ENCODE data around the gene SUPT6H. TPM values are rescaled to one million over a fixed set of nuclear protein-coding genes. Genes with fewer than 3 reads are reported as not detected.
"Not testable (repeated sequence)": the region's sequence is repeated elsewhere in the genome, so short reads cannot be mapped to it uniquely, and the experiment has no call there.

Gene SUPT6H
- total RNA-seq, 1 experiment from 2014 or later = 16.8 TPM

DNA sequence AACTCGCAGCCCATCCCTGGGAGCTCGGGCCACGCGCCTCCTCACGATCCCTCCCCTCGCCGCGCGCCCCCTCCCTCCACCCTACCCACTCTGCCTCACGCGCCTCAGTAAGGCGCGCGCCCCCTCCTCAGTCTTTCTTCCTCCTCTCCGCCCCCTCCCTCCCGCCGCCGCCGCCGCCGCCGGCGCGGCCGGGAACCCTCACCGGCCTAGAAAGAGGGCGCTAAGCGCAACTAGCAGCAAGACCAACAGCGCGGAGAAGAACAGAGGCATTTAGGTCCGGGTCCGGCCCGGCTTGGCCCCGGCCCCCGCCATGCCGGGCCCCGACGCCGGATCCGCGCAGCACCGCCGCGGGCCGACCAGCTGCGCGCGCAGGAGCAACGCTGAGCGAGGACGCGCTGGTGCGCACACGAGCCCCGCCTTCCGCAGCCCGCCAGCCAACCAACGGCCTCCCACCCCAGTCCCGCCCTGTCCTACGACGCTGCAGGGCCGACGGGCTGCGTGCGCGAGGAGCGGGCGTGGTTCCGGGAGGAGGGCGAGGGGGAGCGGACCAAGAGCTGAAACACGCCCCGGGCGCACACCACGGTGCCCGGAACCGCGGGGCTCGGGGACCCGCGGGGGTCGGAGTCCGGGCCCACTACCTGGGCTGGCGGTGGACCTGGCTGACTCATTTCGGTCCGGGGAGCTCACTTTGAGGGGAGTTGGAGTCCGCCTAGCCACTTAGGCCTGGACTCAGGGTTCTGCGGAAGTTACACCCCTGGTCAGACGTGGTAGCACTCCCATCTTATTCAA, 17.0 kb upstream of the SUPT6H start, which contains the start of gene BLTP2:
BLTP2 (minus strand) TSS at position 372 of the 789 bp plus-strand sequence; CDS start at position 270, 102 bp downstream.
- in situ Hi-C loops (cut with HindIII; ENCODE audit: low pct_unique_long_range_greater_than_20kb, low sequenced_read_pairs) = no loop called here
- peak; percentile 92 for DNase-seq (ENCODE audit: low read depth)

DNA sequence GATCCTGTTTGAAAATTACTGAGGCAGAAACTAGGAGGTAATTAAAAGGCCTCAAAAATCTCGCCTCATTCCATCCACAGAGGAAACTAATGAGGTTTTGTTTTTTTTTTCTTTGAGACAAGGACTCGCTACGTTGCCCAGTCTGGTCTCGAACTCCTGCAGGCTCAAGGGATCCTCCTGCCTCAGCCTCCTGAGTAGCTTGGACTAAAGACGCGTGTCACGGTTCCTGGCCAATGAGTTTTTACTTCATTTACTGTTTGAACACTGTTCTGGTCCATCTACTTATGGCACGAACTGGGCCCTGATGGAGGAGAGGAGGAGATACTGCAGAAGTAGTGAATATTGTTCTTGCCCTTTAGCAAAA, 16.4 kb upstream of the SUPT6H start:
- no peak for DNase-seq (ENCODE audit: low read depth)
- in situ Hi-C loops (cut with HindIII; ENCODE audit: low pct_unique_long_range_greater_than_20kb, low sequenced_read_pairs) = no loop called here

DNA sequence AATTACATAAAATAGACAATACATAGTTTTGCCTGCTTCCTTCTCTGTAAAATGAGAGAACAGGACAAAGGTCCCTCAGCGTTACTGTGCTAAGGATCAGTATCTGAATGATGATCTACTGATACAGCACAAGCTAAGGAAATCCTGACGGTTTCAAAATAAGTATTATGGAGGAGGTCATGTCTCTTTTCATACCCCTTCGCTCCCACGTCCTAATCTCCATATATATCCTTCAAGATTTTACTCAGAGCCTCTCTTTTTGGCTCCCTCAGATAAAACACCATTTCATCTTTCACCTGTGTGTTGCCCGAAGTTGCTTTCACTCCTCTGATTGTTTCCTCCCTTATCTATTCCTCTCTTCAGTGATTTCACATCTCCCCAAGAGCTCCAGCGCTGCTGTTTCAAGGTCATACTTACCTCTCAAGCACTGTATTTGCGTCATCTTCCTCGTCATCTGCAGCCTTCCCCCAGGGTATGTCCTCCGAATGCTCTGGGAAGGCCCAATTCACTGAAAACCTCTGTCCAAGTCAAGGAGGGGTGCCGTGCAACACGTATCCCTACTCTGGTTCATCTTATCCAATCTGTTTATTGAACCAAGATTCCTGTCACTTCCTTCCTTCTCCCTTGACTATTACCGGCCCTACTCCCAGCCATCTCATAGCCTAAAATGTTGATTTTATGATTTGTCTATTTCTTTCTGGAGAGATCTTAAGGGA, 15.8 kb upstream of the SUPT6H start:
- DNase-seq (ENCODE audit: low read depth) = no peak
- in situ Hi-C loops (cut with HindIII; ENCODE audit: low pct_unique_long_range_greater_than_20kb, low sequenced_read_pairs) = no loop called here

DNA sequence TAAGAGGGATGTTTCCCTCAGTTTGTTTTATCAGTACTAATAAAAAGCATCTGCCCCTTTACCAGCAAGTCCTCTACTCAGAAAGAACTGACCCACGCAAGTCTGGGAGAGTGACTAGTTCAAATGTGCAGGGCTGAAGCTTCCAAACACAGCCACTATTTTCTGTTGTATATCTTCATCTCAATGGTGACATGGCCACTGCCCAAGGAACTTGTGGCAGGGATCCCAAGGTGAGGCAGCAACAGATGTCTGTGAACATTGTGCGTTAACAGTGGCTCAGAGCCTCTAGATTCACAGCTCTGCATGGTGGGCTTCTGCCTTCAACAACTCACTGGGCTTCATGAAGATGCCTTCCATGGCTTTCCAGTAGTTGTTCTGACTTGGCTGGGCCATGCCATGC, 13.3 kb upstream of the SUPT6H start:
- in situ Hi-C loops (cut with HindIII; ENCODE audit: low pct_unique_long_range_greater_than_20kb, low sequenced_read_pairs) = no loop called here
- no peak for DNase-seq (ENCODE audit: low read depth)

DNA sequence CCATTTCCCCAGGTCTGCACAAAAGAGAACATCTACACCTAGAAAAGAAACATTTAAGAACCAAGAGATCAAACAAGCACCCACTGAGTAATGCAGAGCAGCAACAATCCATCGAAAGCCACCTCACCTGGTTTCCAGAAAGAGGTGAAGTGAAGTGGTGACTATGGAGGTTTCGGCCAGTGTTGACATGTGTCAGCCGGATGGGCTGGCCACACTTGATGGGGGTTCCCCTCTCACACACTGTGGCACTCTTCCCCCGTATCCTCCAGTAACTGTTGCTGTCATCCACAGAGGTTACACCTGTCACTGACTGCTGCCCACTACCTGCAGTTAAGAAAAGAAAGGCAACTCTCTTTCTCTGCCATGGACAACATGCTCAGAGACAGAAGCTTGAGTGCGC, 6.8 kb upstream of the SUPT6H start:
- DNase-seq (ENCODE audit: low read depth) = no peak
- in situ Hi-C loops (cut with HindIII; ENCODE audit: low pct_unique_long_range_greater_than_20kb, low sequenced_read_pairs) = no loop called here

DNA sequence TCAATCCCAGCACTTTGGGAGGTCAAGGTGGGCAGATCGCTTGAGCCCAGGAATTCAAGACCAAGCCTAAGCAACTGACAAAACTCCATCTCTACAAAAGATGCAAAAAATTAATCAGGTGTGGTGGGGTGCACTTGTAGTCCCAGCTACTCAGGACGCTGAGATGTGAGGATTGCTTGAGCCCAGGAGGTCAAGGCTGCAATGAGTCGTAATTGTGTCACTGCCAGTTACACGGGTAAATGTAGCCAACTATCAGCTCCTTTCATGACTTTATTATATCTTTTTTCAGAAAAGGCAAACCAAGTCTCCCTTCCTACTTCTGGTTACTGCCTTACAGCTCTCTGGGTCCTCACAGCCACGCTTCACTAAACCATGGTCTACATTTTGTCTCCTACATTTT, 4.2 kb upstream of the SUPT6H start:
- DNase-seq (ENCODE audit: low read depth) = no peak
- in situ Hi-C loops (cut with HindIII; ENCODE audit: low pct_unique_long_range_greater_than_20kb, low sequenced_read_pairs) = no loop called here

DNA sequence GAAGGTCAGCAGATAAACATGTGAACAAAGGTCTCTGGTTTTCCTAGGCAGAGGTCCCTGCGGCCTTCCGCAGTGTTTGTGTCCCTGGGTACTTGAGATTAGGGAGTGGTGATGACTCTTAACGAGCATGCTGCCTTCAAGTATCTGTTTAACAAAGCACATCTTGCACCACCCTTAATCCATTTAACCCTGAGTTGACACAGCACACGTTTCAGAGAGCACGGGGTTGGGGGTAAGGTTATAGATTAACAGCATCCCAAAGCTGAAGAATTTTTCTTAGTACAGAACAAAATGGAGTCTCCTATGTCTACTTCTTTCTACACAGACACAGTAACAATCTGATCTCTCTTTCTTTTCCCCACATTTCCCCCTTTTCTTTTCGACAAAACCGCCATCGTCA, 3.7 kb upstream of the SUPT6H start:
- DNase-seq (ENCODE audit: low read depth); in situ Hi-C loops (cut with HindIII; ENCODE audit: low pct_unique_long_range_greater_than_20kb, low sequenced_read_pairs): not testable (repeated sequence)

DNA sequence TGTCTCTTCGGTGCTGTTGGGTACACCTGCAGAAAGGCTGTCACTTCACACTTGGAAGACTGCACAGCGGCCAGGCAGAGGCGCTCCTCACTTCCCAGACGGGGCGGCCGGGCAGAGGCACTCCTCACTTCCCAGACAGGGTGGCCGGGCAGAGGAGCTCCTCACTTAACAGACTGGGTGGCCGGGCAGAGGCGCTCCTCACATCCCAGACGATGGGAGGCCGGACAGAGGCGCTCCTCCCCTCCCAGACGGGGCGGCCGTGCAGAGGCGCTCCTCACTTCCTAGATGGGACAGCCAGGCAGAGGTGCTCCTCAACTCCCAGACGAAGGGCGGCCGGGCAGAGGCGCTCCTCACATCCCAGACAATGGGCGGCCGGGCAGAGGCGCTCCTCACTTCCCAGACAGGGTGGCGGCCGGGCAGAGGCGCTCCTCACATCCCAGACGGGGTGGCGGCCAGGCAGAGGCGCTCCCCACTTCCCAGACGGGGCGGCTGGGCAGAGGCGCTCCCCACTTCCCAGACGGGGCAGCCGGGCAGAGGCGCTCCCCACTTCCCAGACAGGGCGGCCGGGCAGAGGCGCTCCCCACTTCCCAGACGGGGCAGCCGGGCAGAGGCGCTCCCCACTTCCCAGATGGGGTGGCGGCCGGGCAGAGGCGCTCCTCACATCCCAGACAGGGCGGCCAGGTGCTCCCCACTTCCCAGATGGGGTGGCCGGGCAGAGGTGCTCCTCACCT, 3.1 kb upstream of the SUPT6H start:
- in situ Hi-C loops (cut with HindIII; ENCODE audit: low pct_unique_long_range_greater_than_20kb, low sequenced_read_pairs); DNase-seq (ENCODE audit: low read depth): not testable (repeated sequence)

DNA sequence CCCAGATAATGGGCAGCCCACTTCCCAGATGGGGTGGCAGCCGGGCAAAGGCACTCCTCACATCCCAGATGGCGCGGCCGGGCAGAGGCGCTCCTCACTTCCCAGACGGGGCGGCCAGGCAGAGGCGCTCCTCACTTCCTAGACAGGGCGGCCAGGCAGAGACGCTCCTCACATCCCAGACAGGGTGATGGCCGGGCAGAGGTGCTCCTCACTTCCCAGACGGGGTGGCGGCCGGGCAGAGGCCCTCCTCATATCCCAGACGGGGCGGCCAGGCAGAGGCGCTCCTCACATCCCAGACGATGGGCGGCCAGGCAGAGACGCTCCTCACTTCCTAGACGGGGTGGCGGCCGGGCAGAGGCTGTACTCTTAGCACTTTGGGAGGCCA, 2.5 kb upstream of the SUPT6H start:
- DNase-seq (ENCODE audit: low read depth); in situ Hi-C loops (cut with HindIII; ENCODE audit: low pct_unique_long_range_greater_than_20kb, low sequenced_read_pairs): not testable (repeated sequence)

DNA sequence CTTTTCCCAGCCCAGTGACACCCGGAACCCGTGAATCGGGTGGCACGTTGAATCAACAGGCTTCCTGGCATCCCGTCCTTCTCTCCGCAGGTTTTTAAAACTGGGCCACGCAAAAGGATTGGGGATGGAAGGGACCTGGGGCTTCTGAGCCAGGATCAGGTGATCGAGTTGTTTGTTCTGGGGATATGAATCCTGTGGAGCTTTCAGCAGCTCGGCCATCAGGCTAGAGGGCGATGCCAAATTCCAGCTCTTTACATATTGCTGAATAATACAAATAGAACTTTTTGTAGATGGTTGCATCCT, 473 bp downstream of the SUPT6H start:
- in situ Hi-C loops (cut with HindIII; ENCODE audit: low pct_unique_long_range_greater_than_20kb, low sequenced_read_pairs) = no loop called here
- DNase-seq (ENCODE audit: low read depth) = no peak

DNA sequence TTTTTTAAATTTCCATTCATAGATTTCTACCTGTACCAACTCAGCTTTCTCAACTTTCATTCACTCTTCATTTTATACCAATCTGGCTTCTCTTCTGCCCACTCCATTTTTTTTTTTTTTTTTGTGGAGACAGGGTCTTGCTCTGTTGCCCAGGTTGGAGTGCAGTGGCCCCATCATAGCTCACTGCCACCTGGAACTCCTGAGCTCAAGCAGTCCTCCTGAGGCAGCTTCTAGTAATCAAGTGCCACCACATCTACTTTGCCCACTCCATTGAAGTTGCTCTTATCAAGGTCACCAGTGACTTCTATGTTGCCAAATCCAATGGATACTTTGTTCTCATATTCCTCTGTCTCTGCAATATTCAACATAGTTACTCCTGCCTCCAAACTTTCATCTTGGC, 1.7 kb downstream of the SUPT6H start:
- DNase-seq (ENCODE audit: low read depth) = no peak
- in situ Hi-C loops (cut with HindIII; ENCODE audit: low pct_unique_long_range_greater_than_20kb, low sequenced_read_pairs) = no loop called here

DNA sequence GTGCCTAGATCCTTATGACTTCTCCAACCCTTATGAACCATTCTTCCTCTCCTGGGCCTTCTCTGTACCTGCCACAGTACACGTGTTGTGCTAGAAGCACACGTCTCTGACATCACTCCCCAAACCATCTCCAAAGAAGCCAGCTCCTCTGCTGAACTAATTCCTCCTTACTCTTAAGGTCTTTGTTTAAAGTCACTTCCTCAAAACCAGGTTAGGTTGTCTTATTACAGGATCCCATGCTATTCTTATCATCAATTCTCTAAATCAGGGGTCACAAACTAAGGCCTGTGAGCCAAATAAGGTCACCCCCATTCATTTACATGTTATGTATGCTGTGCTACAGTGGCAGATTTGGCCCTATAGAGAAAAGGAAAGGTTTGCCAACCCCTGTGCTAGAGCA, 4.0 kb downstream of the SUPT6H start:
- DNase-seq (ENCODE audit: low read depth) = no peak
- in situ Hi-C loops (cut with HindIII; ENCODE audit: low pct_unique_long_range_greater_than_20kb, low sequenced_read_pairs) = no loop called here

DNA sequence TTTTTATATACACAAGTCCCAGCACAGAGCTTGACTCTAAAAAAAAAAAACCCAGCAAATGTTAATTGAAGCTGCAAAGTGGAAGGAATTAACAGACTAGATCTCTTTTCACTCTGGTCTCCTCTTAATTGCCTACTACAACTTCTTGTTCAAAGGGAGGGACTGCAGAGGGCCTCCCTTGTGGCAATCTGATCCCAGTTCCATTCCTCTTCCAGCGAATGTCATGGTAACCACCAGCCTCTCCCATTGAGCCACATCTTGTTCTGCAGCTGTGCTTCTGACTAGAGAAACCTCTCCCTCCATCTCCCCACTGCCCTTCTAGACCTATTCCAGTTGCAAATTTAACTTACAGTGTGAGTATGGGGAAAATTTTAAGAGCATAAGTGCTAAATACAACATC, 5.9 kb downstream of the SUPT6H start:
- DNase-seq (ENCODE audit: low read depth) = no peak
- in situ Hi-C loops (cut with HindIII; ENCODE audit: low pct_unique_long_range_greater_than_20kb, low sequenced_read_pairs) = no loop called here

DNA sequence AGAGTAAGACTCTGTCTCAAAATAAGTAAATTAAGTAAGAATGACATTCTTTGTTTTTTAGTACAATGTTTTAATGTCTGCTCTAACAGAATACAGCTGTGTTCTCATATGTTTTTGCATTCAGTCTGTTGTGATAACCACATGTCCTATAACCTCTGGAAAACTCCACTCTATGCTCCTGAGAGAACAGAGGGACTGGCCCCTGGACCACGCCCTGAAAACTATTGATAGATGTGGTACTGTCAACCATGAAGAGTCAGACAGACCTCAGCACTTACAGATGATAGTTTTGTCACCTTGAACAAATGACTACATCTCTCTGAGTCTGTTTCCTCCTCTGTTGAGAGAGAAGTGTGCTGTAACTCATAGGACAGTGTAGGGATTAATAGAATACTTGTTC, 7.9 kb downstream of the SUPT6H start:
- no peak for DNase-seq (ENCODE audit: low read depth)
- in situ Hi-C loops (cut with HindIII; ENCODE audit: low pct_unique_long_range_greater_than_20kb, low sequenced_read_pairs) = no loop called here

DNA sequence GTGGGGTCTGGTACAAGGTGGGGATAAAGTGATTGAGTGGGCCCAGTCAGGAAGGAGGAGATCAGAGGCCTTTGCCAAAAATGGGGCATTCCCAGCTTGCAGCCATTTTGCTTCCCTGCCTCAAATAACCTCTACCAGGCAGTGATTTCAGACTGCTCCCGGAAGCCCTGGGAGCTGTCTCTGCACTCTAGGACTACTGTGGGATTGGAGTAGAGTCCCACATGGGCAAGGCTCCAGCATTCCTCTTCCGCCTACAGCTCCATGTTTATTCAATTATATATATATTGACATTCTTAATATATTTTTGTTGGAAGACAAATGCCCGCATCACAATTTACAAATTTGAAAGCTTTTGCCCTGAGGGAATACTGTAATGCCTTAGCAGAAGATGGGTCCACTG, 13.5 kb downstream of the SUPT6H start:
- in situ Hi-C loops (cut with HindIII; ENCODE audit: low pct_unique_long_range_greater_than_20kb, low sequenced_read_pairs) = no loop called here
- DNase-seq (ENCODE audit: low read depth) = no peak

DNA sequence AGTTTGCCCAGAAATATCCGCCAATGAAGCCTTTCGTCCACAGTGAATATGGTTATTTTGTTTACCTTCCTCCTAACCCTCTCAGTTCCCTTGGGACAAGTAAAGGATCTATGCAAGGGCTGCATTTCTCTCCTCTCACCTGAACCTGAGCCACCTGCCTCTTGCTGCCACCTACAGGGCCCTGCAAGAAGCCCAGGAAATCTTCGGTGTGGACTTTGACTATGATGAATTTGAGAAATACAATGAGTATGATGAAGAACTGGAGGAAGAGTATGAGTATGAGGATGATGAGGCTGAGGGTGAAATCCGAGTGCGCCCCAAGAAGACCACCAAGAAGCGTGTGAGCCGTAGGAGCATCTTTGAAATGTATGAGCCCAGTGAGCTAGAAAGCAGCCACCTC, 14.0 kb downstream of the SUPT6H start:
- peak; percentile 24 for DNase-seq (ENCODE audit: low read depth)
- in situ Hi-C loops (cut with HindIII; ENCODE audit: low pct_unique_long_range_greater_than_20kb, low sequenced_read_pairs) = no loop called here

DNA sequence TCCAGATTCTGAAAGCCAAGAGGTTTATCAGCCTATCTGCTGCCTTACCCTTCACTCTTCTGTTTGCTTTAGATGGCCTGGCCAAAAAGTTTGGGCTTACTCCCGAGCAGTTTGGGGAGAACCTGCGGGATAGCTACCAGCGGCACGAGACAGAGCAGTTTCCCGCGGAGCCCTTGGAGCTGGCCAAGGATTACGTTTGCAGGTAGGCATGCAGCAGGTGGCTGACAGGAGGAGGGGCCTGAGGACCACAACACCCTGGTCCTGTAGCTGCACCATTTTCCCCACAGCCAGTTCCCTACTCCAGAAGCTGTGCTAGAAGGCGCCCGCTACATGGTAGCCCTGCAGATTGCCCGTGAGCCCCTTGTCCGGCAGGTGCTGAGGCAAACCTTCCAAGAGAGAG, 20.6 kb downstream of the SUPT6H start:
- in situ Hi-C loops (cut with HindIII; ENCODE audit: low pct_unique_long_range_greater_than_20kb, low sequenced_read_pairs) = no loop called here
- DNase-seq (ENCODE audit: low read depth) = no peak

DNA sequence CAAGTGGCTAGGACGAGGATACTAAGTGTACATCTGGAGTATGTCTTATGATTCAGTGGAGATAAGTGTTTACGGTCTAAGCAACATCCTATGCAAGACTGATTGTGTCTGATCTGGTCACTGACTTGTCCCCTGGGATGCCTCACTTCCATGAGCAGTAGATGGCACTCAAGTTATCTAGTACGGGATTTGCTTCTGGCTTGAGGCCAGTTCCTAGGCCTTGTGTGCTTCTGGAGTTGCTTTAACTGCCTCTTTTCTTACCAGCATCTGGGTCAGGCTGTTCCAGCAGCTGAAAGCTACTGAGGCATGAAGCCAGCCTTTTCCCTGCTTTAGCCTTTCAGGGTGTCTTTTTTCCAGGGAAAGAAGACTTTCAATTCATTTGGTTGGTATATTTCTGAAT, 23.0 kb downstream of the SUPT6H start:
- peak; percentile 77 for DNase-seq (ENCODE audit: low read depth)
- in situ Hi-C loops (cut with HindIII; ENCODE audit: low pct_unique_long_range_greater_than_20kb, low sequenced_read_pairs) = no loop called here

DNA sequence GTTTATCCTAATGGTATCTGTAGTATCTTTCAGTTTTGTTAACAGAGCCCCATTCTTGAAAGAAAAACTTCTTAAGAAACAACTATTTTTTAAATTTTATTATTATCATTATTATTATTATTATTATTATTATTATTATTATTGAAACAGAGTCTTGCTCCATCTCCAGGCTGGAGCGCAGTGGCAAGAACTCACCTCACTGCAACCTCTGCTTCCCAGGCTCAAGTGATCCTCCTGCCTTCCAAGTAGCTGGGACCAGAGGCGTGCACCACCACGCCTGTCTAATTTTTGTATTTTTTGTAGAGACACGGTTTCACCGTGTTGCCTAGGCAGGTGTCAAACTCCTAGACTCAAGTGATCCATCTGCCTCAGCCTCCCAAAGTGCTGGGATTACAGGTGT, 23.4 kb downstream of the SUPT6H start:
- DNase-seq (ENCODE audit: low read depth) = no peak
- in situ Hi-C loops (cut with HindIII; ENCODE audit: low pct_unique_long_range_greater_than_20kb, low sequenced_read_pairs) = no loop called here
